Stimulated activated CD4-positive, alpha-beta T cell treated with anti-CD3 and anti-CD28 coated beads, Interleukin-12 subunit alpha, Interleukin-12 subunit beta, amount 100 ng/mL, for 24 hours (primary cell): ENCODE results near the gene RGS7.

Source experiments
- DNase-seq, 2 experiments: peaks; one replicate each; pipeline ENCODE4 v3.0.0-alpha.2; 2020; ENCODE audit warnings: low read depth in 2 of 2

Gene RGS7

DNA sequence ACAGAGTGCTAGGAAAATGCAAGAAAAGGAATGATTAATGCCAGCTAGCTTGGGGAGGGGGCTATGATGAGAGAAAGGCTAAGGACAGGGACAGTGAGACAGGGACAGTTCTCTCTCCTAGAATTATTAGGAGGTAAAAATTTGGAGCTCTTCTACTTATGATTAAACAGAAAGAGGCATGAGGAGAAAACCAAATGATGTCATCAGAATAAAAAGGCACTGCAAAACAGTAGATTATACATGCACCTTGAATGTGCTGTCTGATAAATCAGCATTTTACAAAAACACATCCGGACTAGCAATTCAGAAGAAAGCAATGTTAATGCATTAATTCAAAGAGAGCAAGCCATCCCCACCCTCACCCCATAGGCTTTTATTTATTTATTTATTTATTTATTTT, 277.5 kb downstream of the RGS7 start:
- no peak for DNase-seq

DNA sequence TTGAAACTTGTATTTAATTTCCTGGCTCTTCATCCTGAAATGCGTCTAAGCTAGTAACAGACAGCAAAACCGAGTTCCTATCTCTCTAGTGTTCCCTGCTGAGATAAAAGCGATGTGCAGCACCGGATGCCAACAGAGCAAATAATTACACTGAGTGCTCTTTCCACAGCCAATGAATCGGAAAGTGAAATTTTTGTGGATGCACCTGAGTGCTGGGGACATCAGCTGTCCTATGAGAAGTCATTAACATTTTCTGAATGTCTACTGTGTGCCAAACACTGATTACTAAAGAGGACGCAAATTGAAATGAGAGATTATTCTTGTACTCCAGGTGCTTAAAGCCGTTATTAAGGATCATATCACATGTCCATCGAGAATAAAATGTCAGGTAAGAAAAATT, 278.0 kb downstream of the RGS7 start:
- no peak for DNase-seq

DNA sequence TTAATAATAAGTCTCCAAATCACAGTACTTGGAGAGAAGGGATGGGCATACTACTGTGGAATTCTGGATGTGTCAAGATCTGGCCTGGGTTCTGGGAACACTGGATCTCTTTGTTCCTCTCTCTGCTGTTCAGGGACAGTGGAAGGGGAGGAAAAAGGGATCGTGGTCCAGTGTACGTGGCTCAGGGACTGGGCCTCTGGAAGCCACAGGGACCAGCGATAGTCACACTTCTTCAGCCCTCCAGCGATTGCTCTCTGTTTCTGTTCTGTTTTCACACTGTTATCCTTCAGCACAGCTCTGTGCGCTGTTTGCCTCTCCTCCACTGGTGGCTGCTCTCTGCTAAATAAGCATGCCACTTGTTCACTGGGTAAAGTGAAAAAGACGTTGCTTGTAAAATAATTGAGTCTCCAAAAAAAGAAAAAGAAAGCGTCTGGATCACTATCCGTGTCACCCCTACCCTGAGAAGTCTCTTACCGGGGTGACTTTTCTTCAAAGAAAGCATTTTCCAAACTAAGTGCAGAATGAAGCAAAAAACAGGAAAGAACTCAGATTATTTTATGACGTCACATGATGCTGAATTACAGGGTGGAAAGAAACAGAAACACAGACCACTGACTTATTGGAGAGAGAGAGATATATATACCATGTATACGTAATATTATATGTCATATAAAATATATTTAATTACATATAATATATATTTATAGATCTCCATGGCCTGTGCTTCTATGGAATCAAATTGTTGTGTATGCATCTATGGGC, 279.4 kb downstream of the RGS7 start:
- no peak for DNase-seq

DNA sequence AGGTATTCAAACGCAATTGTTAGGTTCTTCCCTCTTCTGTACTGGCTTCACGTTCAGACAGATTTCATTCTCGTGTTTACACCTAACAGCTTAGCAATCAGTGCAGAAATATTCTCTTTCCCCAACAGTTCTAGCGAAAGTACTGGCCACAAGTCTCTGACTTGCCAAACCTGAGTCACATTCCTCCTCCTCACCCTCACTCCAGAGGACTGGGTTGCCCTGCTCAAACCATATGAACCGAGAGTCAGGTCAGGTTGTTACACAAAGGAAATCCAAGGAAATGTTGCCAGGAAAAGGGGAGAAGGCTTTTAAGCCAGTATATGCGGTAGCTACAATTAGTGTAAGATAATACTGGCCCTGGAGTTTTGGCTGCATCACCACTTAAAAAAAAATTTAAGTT, 282.5 kb downstream of the RGS7 start:
- no peak for DNase-seq

DNA sequence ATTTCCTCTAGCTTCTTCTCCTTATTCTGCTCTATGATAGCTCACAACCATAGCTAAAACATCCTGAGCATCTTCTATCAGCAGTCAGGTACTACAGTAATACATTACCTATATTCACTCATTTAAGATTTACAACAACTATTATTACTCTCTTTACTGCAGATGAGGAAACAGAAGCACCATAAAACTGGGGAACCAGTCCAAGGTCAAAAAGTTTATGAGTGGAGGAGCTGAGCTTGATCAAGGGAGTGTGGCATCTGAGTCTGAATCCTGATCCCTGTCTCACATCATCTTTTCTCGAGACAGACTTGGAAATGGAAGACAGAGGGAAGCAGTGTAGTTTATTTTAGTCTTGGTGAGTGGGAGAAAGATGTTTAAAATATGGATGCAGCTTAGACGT, 288.6 kb downstream of the RGS7 start:
- no peak for DNase-seq

DNA sequence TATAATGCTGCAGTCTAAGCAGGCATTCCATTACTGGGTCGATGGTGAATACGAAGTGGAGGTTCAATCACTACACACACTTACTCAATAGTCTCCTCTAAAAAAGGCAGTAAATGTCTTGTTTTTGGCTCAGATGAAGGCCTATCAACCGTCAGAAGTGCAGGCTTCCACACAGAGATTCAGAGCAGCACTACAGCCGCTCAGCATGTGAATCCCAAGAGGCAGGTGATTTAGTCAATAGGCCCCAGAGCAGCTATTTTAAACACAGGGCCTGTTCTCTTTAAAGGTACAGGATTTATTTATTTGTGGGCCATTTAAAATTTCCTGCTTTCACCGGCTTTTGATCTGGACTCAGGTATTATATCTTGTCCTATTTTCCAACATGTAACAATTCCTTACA, 293.7 kb downstream of the RGS7 start:
- no peak for DNase-seq

DNA sequence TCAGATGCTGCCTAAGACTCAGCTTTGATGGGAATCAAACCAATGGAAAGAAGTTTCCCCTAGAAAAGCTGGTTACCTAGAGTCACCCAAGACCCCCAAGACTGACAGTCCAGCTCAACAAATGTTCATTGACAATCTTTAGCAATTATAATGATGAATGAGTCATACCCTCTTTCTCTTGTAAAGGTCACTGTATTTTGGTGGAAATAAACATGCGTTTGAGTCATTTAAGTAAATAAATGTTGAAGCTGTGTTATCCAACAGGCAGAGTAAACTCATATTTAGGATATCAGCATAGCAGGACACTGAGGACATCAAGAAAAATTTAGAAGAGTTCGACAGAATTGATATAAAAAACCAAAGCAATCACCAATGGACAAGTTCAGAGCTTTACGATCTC, 295.9 kb downstream of the RGS7 start:
- no peak for DNase-seq

DNA sequence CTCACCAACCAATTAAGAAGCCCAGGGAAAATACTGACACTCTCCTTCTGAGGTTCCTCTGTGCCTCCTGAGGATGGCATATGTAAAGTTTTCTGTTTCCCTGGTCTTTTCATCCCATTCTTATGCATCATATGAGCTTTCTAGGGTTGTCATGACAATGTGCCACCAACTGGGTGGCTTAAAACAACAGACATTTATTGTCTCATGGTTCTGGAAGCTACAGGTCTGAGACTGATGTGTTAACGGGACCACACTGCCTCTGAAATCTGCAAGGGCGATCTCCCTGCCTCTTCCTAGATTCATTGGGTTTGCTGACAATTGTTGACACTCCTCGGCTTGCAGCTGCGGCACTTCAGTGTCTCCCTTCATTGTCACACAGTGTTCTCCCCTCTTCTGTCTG, 308.4 kb downstream of the RGS7 start:
- DNase-seq: no peak

DNA sequence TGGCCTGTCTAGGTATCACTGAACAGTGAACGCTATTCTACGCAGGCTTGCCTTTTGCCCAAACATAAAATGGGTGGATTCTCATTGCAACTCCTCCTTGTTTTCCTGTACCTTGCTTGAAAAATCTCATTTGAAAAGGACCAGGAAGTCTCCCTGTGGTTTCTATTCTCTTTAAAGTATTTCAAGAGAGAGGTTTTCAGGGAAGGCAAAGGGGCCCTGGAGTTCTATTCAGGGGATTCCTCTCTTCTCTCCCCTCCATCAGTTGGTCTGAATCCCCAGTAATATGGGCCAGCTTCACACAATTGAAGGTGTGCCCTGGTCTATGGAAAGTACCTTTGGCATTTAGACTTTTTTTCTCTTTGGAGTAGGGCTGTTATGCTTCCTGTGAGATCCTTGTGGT, 311.3 kb downstream of the RGS7 start:
- no peak for DNase-seq

DNA sequence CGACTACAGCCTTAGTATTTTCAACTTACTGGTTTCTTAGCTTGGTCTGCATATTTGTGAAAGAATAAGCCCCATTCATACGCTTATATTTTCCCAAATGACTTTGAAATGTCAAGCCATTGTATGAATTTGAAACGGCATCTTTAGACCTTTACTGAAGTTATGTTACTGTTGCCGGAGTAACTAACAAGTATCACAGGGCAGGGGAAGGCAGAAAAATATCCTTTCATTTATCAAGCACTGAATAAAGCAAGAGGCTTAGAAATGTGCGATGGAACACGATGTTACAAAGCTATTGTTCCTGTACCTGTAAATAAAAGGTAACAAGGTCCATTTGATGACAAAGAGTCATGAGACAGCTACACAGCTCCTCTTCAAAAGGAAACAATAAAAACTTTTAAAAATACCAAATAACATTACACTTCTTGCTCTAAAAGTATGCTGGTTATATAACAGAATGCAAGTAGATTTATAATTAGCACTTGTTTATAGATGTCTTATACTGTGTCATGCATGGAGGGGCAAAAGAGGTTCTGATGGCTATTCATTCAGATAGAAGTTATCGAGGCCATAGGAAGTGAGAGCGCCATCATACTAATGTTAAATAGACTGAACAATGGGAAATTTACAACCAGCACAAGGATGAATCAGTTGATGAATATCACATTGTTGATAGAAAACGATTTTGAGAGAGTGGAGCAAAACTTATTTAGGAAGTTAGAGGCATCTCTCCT, 322.6 kb downstream of the RGS7 start:
- no peak for DNase-seq

DNA sequence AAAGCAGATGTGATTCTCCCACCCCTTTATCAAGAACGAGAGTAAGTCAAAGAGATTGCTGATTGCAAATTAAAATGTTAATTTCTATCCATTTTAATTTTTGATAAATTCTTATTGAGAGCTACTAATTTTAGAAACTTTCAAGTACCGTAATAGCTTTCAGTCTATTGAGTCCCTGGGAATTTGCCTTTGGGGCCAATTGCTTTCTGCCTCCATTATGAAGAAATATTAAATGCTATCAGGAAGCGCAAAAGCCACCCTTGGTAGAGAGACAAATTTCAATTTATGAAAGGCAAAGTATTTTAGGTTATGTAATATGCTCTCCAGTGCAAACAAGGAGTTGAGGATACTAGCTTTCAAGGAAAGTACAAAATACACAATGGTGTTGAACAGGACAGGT, 332.2 kb downstream of the RGS7 start:
- no peak for DNase-seq

DNA sequence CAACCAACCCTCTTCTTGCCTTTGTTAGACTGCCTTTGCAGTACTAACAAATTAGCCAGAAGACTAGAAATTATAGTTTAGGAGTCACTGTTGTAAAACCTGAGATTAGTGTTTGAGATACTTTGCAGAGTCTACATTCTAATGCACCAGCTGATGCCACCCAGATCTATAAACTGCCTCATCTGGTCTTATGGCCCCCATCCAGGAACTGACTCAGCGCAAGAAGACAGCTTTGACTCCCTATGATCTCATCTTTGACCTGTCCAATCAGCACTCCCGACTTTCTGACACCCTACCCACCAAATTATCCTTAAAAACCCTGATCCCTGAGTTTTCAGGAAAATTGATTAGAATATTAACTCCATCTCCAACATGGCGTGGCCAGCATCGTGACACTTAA, 334.6 kb downstream of the RGS7 start:
- DNase-seq: no peak

DNA sequence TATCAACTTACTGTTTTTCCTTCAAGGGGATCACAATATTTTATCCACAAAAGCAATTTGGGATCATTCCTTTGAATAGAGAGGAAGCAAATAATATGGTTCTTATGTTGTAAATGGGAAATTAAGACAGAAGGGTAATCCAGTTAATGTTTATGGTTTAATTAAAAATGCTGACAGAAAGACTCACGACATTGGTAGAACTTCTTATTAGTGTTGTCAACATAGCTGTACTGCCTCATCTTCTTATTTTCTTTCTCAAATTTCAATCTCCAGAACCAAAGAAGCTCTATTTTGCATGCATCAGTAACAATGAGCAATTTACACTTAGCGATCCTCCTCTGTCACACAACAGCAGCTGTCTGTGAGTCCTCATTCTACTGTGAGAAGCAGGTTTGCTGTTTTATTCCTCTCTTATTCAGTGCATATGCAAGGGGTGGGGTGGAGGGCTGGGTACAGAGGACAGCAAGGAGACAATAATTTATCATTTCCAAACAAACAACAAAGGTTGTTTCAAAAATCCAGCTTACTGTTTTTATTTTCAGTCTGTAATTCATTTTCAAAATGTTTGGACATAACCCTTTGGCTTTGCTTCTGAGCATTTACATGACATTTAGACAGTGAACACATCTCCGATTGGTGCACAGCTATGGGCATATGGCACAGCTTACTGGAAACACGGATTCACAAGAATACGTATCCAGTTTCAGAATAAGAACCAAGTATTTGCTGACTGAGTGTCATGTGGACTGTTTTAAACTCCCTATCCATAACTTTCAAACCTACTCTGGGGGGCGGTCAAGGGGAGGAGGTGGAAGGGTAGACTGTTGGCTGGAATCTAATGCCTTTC, 335.9 kb downstream of the RGS7 start:
- DNase-seq: no peak

DNA sequence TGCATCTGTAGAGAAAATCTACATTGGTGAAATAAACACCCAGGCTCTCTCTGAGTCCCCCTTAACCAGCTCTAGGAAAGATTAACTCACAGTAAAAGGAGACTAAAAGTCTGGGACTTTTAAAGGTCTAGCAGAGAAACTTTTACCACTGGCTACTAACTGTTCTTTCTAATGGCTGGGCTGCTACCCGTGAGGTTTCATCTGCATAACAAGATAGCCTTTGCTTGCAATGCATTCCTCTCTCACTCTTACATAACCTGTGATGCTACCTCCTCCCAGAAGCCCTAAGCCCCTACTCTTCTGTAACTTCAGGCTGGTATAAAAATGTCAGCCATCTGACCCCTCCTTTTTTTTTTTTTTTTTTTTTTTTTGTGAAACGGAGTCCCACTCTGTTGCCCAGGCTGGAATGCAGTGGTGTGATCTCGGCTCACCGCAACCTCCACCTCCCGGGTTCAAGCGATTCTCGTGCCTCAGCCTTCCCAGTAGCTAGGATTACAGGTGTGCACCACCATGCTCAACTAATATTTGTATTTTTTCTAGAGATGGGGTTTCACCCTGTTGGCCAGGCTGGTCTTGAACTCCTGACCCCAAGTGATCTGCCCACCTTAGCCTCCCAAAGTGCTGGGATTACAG, 344.2 kb downstream of the RGS7 start:
- no peak for DNase-seq

DNA sequence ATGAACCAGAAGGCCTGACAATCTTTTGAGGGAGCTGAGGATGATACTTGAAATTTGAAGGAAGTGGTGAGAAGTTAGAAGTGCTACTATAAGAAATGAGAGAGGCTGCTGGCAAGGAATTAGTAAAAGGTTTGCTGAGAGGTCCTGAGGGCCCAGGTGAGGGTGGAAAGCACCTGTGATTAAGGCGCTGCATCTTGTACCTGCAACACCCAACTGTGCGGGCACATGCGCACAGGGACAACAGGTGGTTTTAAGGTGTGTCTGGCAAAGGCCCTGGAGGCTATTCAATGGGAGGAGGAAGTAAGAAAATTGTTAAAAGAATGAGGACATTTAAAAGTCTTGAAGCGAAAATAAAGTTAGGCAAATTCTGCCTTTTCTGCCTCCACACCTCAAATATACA, 349.3 kb downstream of the RGS7 start:
- no peak for DNase-seq

DNA sequence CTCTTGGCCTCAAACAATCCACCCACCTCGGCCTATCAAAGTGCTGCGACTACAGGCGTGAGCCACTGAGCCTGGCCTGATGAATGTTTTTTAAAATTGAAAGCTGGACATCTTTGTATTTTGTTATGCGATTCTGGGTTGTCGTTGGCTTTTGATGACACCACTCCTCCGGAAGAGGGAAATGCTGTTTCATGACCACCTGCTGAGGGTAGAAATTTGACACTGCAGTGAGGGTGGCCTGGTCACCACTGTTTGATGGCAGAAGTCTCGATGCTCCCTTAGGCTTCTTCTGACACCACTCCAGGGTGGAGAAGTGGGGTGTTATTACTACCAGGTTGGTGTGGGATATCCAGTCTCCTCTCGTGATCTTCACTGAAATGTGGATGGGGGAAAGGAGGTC, 357.2 kb downstream of the RGS7 start:
- no peak for DNase-seq

DNA sequence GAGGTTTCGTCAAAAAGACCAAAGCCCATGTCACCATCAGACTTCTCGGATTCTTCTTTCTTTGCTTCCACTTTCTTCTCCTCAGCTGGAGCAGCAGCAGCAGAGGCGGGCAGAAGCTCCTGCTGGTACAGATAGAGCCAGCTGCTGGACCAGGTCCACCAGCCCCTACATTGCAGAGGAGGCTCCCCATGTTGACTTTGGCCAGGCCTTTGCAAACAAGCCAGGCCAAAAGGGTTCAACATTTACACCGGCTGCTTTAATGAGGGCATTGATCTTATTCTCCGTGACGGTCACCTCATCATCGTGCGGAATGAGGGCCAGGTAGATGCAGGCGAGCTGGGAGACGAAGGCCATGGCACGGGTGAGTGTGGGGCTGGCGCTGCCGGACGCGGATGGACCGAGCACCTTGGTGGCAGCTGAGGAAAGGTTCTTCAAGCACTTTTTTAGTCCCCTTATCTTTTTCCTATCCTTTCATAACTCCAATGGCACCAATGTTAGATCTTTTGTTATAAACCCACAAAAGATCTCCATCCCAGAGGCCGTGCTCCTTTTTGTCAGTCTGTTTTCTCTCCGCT, 358.5 kb downstream of the RGS7 start:
- DNase-seq: no peak

DNA sequence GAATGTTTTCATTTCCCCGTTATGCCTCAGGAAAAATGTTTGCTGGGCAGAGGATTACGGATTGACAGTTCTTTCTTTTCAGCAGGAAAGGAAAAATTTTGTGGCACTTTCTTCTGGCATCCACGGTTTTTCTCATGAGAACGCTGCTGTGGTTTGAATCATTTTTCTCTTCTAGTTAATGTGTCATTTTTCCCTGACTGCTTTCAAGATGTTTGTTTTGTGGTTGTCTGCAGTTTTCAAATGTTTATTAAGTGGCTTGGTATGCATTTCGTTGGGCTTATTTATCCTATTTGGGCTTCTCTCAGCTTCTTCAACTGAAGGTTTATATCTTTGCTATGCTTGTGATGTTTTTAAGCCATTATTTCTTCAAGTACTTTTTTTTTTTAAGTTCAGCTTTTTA, 359.0 kb downstream of the RGS7 start:
- DNase-seq: no peak

DNA sequence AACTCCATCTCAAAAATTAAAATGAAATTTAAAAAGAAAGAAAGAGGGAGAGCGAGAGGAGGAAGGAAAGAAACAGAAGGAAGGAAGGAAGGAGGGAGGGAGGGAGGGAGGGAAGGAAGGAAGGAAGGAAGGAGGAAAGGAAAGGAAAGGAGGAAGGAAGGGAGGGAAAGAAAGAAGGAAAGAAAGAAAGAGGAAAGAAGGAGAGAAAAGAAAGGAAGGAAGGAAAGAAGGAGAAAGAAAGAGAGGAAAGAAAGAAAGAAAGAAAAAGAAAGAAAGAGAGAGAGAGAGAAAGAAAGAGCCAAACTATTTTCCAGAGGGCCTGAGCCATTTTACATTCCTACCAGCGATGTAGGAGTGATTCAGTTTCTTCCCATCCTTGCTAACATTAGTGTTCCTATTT, 364.0 kb downstream of the RGS7 start:
- no peak for DNase-seq

DNA sequence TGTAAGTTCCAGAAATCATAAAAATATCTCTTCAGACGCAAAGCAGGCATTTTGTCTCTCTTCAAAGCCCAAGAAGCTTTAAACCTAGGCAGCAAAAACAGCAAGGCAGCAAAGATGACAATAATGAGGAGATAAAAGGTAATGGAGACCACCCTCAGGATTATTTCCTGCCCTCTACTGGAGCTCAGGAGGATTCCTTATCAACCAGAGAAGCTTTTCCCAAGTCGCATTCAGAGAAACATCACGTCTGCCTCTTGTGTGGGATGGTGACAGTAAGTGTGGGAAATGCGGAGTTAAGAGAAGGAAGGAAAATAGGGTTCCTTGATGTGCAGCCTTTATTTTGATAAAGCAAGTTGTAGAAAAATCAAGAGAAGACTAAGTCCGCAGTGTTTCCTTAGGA, 365.8 kb downstream of the RGS7 start:
- no peak for DNase-seq

DNA sequence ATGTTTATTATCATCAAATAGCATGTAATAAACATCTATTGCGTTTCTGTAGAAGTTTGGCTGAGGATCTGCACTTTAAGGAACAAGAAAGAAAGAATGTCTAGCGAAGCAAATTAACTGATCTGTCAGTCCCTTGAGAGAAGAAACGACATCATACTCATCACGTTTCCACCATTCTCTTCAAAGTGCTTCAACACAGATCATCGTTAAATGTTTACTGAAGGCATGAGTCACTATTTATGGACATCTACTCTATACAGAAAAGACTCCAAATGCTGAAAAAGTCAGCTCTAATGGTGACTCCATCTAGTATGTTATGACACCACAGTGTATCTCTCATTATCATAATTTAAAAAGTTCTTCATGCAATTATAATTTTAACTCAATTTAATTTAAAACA, 369.1 kb downstream of the RGS7 start:
- no peak for DNase-seq

DNA sequence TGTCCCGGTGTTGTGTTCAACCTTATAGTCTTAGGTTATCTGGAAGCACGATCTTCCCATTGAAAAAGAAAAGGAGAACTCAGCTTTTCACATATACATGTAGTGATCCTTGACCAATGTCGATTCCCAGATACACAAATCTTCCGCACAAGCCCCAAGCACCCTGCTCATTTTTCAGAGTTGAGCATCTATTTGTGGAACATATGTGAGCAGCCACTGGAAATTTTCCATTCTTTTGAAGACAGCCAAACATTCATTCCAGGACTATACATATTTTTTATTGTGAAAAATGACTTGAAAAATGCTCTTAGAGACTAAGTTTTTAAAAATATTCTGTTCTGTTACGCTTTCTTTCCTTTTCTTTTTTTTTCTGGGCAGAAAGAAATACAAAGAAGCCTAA, 371.9 kb downstream of the RGS7 start:
- DNase-seq: no peak
